HepG2 (cell line): ENCODE results near the gene NHERF2. TPM values are rescaled to one million over a fixed set of nuclear protein-coding genes. Genes with fewer than 3 reads are reported as not detected.

Experiments
- CENPX ChIP-seq: sonication (generic); formaldehyde crosslinking; IDR thresholded peaks from 2 replicates; pipeline ENCODE4 v1.9.0; 2021; ENCODE audit warnings: mild to moderate bottlenecking, missing genetic modification reagents, moderate library complexity
- FIP1L1 ChIP-seq: fragments of 200-400 bp; formaldehyde crosslinking; IDR thresholded peaks from 2 replicates; pipeline ENCODE4 v1.6.1; 2018; ENCODE audit warnings: low read depth, mild to moderate bottlenecking, low read length, moderate library complexity, borderline replicate concordance; ENCODE audit not compliant: insufficient read depth
- FUBP1 ChIP-seq: sonication (generic); formaldehyde crosslinking; IDR thresholded peaks from 2 replicates; pipeline ENCODE4 v1.5.1; 2020; ENCODE audit warnings: missing genetic modification reagents, mild to moderate bottlenecking, borderline replicate concordance
- HOXA7 ChIP-seq: sonication (generic); formaldehyde crosslinking; IDR thresholded peaks from 2 replicates; pipeline ENCODE4 v1.8.1; 2022; ENCODE audit warnings: mild to moderate bottlenecking, missing genetic modification reagents, moderate library complexity
- ISX ChIP-seq: sonication (generic); formaldehyde crosslinking; conservative IDR thresholded peaks from 2 replicates; pipeline ENCODE4 v1.5.0; 2020; ENCODE audit warnings: missing genetic modification reagents
- KLF9 ChIP-seq: IDR thresholded peaks from 2 replicates; pipeline ENCODE4 v1.6.1; 2016; ENCODE audit warnings: low read depth
- MIXL1 ChIP-seq: IDR thresholded peaks from 2 replicates; pipeline ENCODE4 v1.6.1; 2016
- PITX1 ChIP-seq: sonication (generic); formaldehyde crosslinking; IDR thresholded peaks from 2 replicates; pipeline ENCODE4 v1.5.1; 2020; ENCODE audit warnings: mild to moderate bottlenecking, missing genetic modification reagents
- SP1 ChIP-seq, 2 experiments: fragments of 450-650 bp in 1 of 2; sonication (generic) in 1 of 2; formaldehyde crosslinking in 1 of 2; IDR thresholded peaks; 2 replicates each; pipeline versions ENCODE4 v1.4.0 to v1.6.1; 2016 to 2020; ENCODE audit warnings: missing genetic modification reagents in 1 of 2
- STAG1 ChIP-seq: sonication (generic); formaldehyde crosslinking; IDR thresholded peaks from 2 replicates; pipeline ENCODE4 v1.4.0; 2020; ENCODE audit warnings: missing genetic modification reagents
- TGIF2 ChIP-seq: IDR thresholded peaks from 2 replicates; pipeline ENCODE4 v1.6.1; 2016; ENCODE audit warnings: control low read depth, missing compliant biosample characterization
- ZNF253 ChIP-seq: sonication (generic); formaldehyde crosslinking; IDR thresholded peaks from 2 replicates; pipeline ENCODE4 v1.8.0; 2022; ENCODE audit warnings: mild to moderate bottlenecking, missing genetic modification reagents, borderline replicate concordance
- ZNF350 ChIP-seq: sonication (generic); formaldehyde crosslinking; IDR thresholded peaks from 2 replicates; pipeline ENCODE4 v1.4.0; 2020; ENCODE audit warnings: mild to moderate bottlenecking, low read depth, missing genetic modification reagents, borderline replicate concordance
- ZNF382 ChIP-seq: sonication (generic); formaldehyde crosslinking; IDR thresholded peaks from 2 replicates; pipeline ENCODE4 v1.5.0; 2020; ENCODE audit warnings: missing genetic modification reagents, mild to moderate bottlenecking, borderline replicate concordance
- ZNF441 ChIP-seq: sonication (generic); formaldehyde crosslinking; IDR thresholded peaks from 2 replicates; pipeline ENCODE4 v1.7.0; 2021; ENCODE audit warnings: missing genetic modification reagents, borderline replicate concordance
- ZNF558 ChIP-seq: sonication (generic); formaldehyde crosslinking; IDR thresholded peaks from 2 replicates; pipeline ENCODE4 v1.9.0; 2022; ENCODE audit warnings: mild to moderate bottlenecking, missing genetic modification reagents, borderline replicate concordance
- ZNF567 ChIP-seq: sonication (generic); formaldehyde crosslinking; IDR thresholded peaks from 2 replicates; pipeline ENCODE4 v1.8.1; 2023; ENCODE audit warnings: mild to moderate bottlenecking, missing genetic modification reagents, borderline replicate concordance
- ZNF703 ChIP-seq: sonication (generic); formaldehyde crosslinking; IDR thresholded peaks from 2 replicates; pipeline ENCODE4 v1.5.1; 2020; ENCODE audit warnings: missing genetic modification reagents, mild to moderate bottlenecking, moderate library complexity, borderline replicate concordance
- ZNF777 ChIP-seq: sonication (generic); formaldehyde crosslinking; IDR thresholded peaks from 2 replicates; pipeline ENCODE4 v1.4.0; 2020; ENCODE audit warnings: missing genetic modification reagents
- polyA plus RNA-seq, 8 experiments: library from polyadenylated mRNA; depleted of rRNA in 3 of 8; stranded (reverse) in 7 of 8; unstranded in 1 of 8; fragments of >200 nt; fragmentation: Illumina TruSeq in 4 of 8; extraction: Trizol in 4 of 8; gene quantifications; 2 replicates each; pipeline versions ENCODE4 v1.2.1 to v1.2.3, GENCODE V29; 2011 to 2016; ENCODE audit warnings: low read depth in 4 of 8, missing spikeins in 1 of 8, mixed read lengths in 1 of 8; ENCODE audit not compliant: insufficient read depth in 1 of 8
- total RNA-seq, 5 experiments: library from RNA; depleted of rRNA; stranded (reverse); fragments of >200 nt; fragmentation: Illumina TruSeq; extraction: Trizol; gene quantifications; 2 replicates each; pipeline ENCODE4 v1.2.3, GENCODE V29; 2016; ENCODE audit warnings: low read depth in 1 of 5
- TF ChIP-seq, protein P1 (sequence below): sonication (generic); formaldehyde crosslinking; IDR thresholded peaks from 2 replicates; pipeline ENCODE4 v1.9.0; 2021; ENCODE audit warnings: mild to moderate bottlenecking, missing genetic modification reagents
- TF ChIP-seq, protein P2 (sequence below), 2 experiments: fragments of 450-650 bp in 1 of 2; sonication (generic) in 1 of 2; formaldehyde crosslinking; IDR thresholded peaks; 2 replicates each; pipeline versions ENCODE4 v1.5.0 to v1.8.0; 2020 to 2022; ENCODE audit warnings: mild to moderate bottlenecking in 1 of 2, missing genetic modification reagents in 1 of 2

The NHERF2 gene
- total and polyA plus RNA-seq, 2 of the 13 experiments (the other 11 are each of a cell fraction or from before 2014, with no cell fraction given) = 23.7 to 39.3 TPM

- TF ChIP-seq FUBP1 (CRISPR knock-in tag) (no peak), HOXA7 (CRISPR knock-in tag) (no peak), ISX (CRISPR knock-in tag) (no peak), ZNF441 (no peak; the same call in 1 of the 2 replicates), FIP1L1 (no peak), SP1 (IDR thresholded peaks at IDR 0.05) (no peak), SP1 (CRISPR knock-in tag; IDR thresholded peaks at IDR 0.05) (peak; percentile 73), ZNF558 (CRISPR knock-in tag) (no peak), STAG1 (CRISPR knock-in tag) (no peak), ZNF382 (CRISPR knock-in tag) (no peak), MIXL1 (no peak; the same call in 1 of the 2 replicates), ZNF253 (CRISPR knock-in tag) (no peak), ZNF567 (CRISPR knock-in tag) (no peak; the same call in 1 of the 2 replicates), TGIF2 (CRISPR knock-in tag) (peak; percentile 67; the same call in 1 of the 2 replicates), PITX1 (CRISPR knock-in tag) (peak; percentile 11; the same call in 1 of the 2 replicates), ZNF777 (CRISPR knock-in tag) (no peak), CENPX (CRISPR knock-in tag) (no peak), KLF9 (CRISPR knock-in tag) (no peak), ZNF350 (CRISPR knock-in tag) (peak; percentile 67; the same call in 1 of the 2 replicates), ZNF703 (no peak)
- TF ChIP-seq, protein P1, sequence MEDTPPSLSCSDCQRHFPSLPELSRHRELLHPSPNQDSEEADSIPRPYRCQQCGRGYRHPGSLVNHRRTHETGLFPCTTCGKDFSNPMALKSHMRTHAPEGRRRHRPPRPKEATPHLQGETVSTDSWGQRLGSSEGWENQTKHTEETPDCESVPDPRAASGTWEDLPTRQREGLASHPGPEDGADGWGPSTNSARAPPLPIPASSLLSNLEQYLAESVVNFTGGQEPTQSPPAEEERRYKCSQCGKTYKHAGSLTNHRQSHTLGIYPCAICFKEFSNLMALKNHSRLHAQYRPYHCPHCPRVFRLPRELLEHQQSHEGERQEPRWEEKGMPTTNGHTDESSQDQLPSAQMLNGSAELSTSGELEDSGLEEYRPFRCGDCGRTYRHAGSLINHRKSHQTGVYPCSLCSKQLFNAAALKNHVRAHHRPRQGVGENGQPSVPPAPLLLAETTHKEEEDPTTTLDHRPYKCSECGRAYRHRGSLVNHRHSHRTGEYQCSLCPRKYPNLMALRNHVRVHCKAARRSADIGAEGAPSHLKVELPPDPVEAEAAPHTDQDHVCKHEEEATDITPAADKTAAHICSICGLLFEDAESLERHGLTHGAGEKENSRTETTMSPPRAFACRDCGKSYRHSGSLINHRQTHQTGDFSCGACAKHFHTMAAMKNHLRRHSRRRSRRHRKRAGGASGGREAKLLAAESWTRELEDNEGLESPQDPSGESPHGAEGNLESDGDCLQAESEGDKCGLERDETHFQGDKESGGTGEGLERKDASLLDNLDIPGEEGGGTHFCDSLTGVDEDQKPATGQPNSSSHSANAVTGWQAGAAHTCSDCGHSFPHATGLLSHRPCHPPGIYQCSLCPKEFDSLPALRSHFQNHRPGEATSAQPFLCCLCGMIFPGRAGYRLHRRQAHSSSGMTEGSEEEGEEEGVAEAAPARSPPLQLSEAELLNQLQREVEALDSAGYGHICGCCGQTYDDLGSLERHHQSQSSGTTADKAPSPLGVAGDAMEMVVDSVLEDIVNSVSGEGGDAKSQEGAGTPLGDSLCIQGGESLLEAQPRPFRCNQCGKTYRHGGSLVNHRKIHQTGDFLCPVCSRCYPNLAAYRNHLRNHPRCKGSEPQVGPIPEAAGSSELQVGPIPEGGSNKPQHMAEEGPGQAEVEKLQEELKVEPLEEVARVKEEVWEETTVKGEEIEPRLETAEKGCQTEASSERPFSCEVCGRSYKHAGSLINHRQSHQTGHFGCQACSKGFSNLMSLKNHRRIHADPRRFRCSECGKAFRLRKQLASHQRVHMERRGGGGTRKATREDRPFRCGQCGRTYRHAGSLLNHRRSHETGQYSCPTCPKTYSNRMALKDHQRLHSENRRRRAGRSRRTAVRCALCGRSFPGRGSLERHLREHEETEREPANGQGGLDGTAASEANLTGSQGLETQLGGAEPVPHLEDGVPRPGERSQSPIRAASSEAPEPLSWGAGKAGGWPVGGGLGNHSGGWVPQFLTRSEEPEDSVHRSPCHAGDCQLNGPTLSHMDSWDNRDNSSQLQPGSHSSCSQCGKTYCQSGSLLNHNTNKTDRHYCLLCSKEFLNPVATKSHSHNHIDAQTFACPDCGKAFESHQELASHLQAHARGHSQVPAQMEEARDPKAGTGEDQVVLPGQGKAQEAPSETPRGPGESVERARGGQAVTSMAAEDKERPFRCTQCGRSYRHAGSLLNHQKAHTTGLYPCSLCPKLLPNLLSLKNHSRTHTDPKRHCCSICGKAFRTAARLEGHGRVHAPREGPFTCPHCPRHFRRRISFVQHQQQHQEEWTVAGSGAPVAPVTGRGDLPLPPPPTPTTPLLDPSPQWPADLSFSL (CRISPR knock-in tag) = no peak
- TF ChIP-seq, protein P2, sequence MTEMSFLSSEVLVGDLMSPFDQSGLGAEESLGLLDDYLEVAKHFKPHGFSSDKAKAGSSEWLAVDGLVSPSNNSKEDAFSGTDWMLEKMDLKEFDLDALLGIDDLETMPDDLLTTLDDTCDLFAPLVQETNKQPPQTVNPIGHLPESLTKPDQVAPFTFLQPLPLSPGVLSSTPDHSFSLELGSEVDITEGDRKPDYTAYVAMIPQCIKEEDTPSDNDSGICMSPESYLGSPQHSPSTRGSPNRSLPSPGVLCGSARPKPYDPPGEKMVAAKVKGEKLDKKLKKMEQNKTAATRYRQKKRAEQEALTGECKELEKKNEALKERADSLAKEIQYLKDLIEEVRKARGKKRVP (CRISPR knock-in tag; IDR thresholded peaks at IDR 0.05) = no peak
These were observed 16.8 kb upstream of the NHERF2 start, which contains the start of gene ZNF598 (continued) for GRCh38 chr16:2009791-2010510.
